ENCODE data around the gene TSKU. TPM values are rescaled to one million over a fixed set of nuclear protein-coding genes. Genes with fewer than 3 reads are reported as not detected.

TSKU gene
- total and polyA plus RNA-seq, 2 experiments from 2014 or later: 11.7 to 31.1 TPM

GRCh38 chr11:76745044-76745376 is 38.1 kb upstream of the TSKU start (continued):
- TF ChIP-seq ZNF462 (CRISPR knock-in tag; IDR thresholded peaks at IDR 0.05): no peak
- no peak for TF ChIP-seq NANOG (IDR thresholded peaks at IDR 0.05; ENCODE audit: borderline replicate concordance)
- no peak for TF ChIP-seq POLR2AphosphoS5 (IDR thresholded peaks at IDR 0.05; ENCODE audit: low read depth)
- TF ChIP-seq ETS1 (IDR thresholded peaks at IDR 0.05): no peak
- TF ChIP-seq STAT1 (IDR thresholded peaks at IDR 0.05; ENCODE audit: unreplicated experiment): no peak
- TF ChIP-seq REST (IDR thresholded peaks at IDR 0.05; ENCODE audit: unreplicated experiment): no peak
- no peak for TF ChIP-seq CREB1 (CRISPR knock-in tag; IDR thresholded peaks at IDR 0.05; ENCODE audit: low read depth)
- no peak for TF ChIP-seq EZH2 (IDR thresholded peaks at IDR 0.05; ENCODE audit: low read depth, unreplicated experiment)
- no peak for TF ChIP-seq EZH2phosphoT487 (IDR thresholded peaks at IDR 0.05; ENCODE audit: unreplicated experiment)
- no peak for TF ChIP-seq JUNB (IDR thresholded peaks at IDR 0.05; ENCODE audit: unreplicated experiment)
- no peak for TF ChIP-seq ZNF331 (CRISPR knock-in tag; IDR thresholded peaks at IDR 0.05; ENCODE audit: low read depth)
- no peak for TF ChIP-seq ZNF114 (CRISPR knock-in tag; IDR thresholded peaks at IDR 0.05)

Data from GM23338 (cell line).